ENCODE data around the gene WDR77. TPM values are rescaled to one million over a fixed set of nuclear protein-coding genes. Genes with fewer than 3 reads are reported as not detected.

The WDR77 gene
- total and polyA plus RNA-seq, 3 donors from 2014 or later = 32.6 to 33.8 (median 33.7) TPM

- 93 to 94% methylated on average over 3 of the region's 3 CpGs for WGBS, 2 donors
- H3K36me3 ChIP-seq (ENCODE audit: low read depth, missing control alignments) = no peaks in the 10 kb centered on the region
- intact Hi-C loops (cut with DNase I; ENCODE audit: low total_unique reads) = no loop called here
- peaks cover 6% of the 10 kb centered on the region for H3K4me1 ChIP-seq
- H3K9me3 ChIP-seq = no peaks in the 10 kb centered on the region
- no peak for DNase-seq
- H3K4me3 ChIP-seq = no peak overlapping the region
- H3K27me3 ChIP-seq = no peaks in the 10 kb centered on the region
- no peak overlapping the region for H3K27ac ChIP-seq
- TF ChIP-seq CTCF (IDR thresholded peaks at IDR 0.05) (no peak), POLR2A (IDR thresholded peaks at IDR 0.05) (no peak)
Observed at GRCh38 chr1:111471538-111471937, 22.5 kb upstream of the WDR77 start.

- no peak overlapping the region for H3K4me3 ChIP-seq
- H3K36me3 ChIP-seq (ENCODE audit: low read depth, missing control alignments) = no peaks in the 10 kb centered on the region
- TF ChIP-seq POLR2A (IDR thresholded peaks at IDR 0.05) (no peak), CTCF (IDR thresholded peaks at IDR 0.05) (no peak)
- intact Hi-C loops (cut with DNase I; ENCODE audit: low total_unique reads) = no loop called here
- 76 to 84% methylated on average over 3 of the region's 3 CpGs for WGBS, 2 donors
- no peaks in the 10 kb centered on the region for H3K27me3 ChIP-seq
- peak; percentile 52 for DNase-seq
- peaks cover under 1% of the 10 kb centered on the region for H3K4me1 ChIP-seq
- no peak overlapping the region for H3K27ac ChIP-seq
- no peaks in the 10 kb centered on the region for H3K9me3 ChIP-seq
Observed at GRCh38 chr1:111471012-111471411, 22.0 kb upstream of the WDR77 start.

- H3K9me3 ChIP-seq = no peaks in the 10 kb centered on the region
- H3K4me1 ChIP-seq = no peaks in the 10 kb centered on the region
- intact Hi-C loops (cut with DNase I; ENCODE audit: low total_unique reads) = no loop called here
- WGBS, 2 donors = 91 to 97% methylated on average over 5 of the region's 5 CpGs
- H3K4me3 ChIP-seq = no peak overlapping the region
- TF ChIP-seq POLR2A (IDR thresholded peaks at IDR 0.05) = no peak
- TF ChIP-seq CTCF (IDR thresholded peaks at IDR 0.05) = no peak
- no peaks in the 10 kb centered on the region for H3K36me3 ChIP-seq (ENCODE audit: low read depth, missing control alignments)
- no peak overlapping the region for H3K27ac ChIP-seq
- H3K27me3 ChIP-seq = no peaks in the 10 kb centered on the region
- DNase-seq = no peak
Observed at GRCh38 chr1:111470596-111470995, 21.5 kb upstream of the WDR77 start.

- intact Hi-C loops (cut with DNase I; ENCODE audit: low total_unique reads) = no loop called here
- Histone ChIP-seq H3K36me3 (ENCODE audit: low read depth, missing control alignments) (no peaks in the 10 kb centered on the region), H3K4me3 (no peak overlapping the region), H3K9me3 (no peaks in the 10 kb centered on the region), H3K27me3 (no peaks in the 10 kb centered on the region), H3K27ac (no peak overlapping the region), H3K4me1 (no peaks in the 10 kb centered on the region)
- no peak for DNase-seq
- no peak for TF ChIP-seq CTCF (IDR thresholded peaks at IDR 0.05)
- TF ChIP-seq POLR2A (IDR thresholded peaks at IDR 0.05) = no peak
Observed at GRCh38 chr1:111469539-111469938, 20.5 kb upstream of the WDR77 start.

- Histone ChIP-seq H3K27ac (no peak overlapping the region), H3K9me3 (no peaks in the 10 kb centered on the region), H3K27me3 (no peaks in the 10 kb centered on the region), H3K4me1 (no peaks in the 10 kb centered on the region), H3K36me3 (ENCODE audit: low read depth, missing control alignments) (no peaks in the 10 kb centered on the region), H3K4me3 (no peak overlapping the region)
- no peak for DNase-seq
- intact Hi-C loops (cut with DNase I; ENCODE audit: low total_unique reads) = no loop called here
- TF ChIP-seq CTCF (IDR thresholded peaks at IDR 0.05) (no peak), POLR2A (IDR thresholded peaks at IDR 0.05) (no peak)
Observed at GRCh38 chr1:111468717-111469100, 19.7 kb upstream of the WDR77 start.

Measured in testis (tissue), 3 donors.